CD4-positive, alpha-beta memory T cell (primary cell): ENCODE measurements around the gene E2F7. TPM values are rescaled to one million over a fixed set of nuclear protein-coding genes. Genes with fewer than 3 reads are reported as not detected.
"Not testable (repeated sequence)": the region's sequence is repeated elsewhere in the genome, so short reads cannot be mapped to it uniquely, and the experiment has no call there.

Experiments
- CTCF ChIA-PET: fragments of 350-600 bp; sonication (Branson Sonifier 250); formaldehyde crosslinking; loops from one replicate; lab custom pipeline; 2021; ENCODE audit warnings: inconsistent platforms; ENCODE audit not compliant: partially characterized antibody; lab: Charles Lee
- POLR2A ChIA-PET: fragments of 350-600 bp; sonication (Branson Sonifier 250); formaldehyde crosslinking; loops from one replicate; lab custom pipeline; 2021; ENCODE audit not compliant: partially characterized antibody; lab: Charles Lee
- DNase-seq, 5 donors: peaks; one replicate each; pipeline versions ENCODE4 v3.0.0 to v3.0.0-alpha.2; 2020 to 2022; ENCODE audit warnings: mixed read lengths in 1 of 5
- H3K27ac ChIP-seq: one replicate; pipeline ENCODE4 v1.7.0; 2013; ENCODE audit warnings: low read depth, low read length
- H3K27me3 ChIP-seq: 2 replicates; pipeline ENCODE4 v1.7.0; 2013; ENCODE audit warnings: mild to moderate bottlenecking, low read length, moderate library complexity; ENCODE audit not compliant: insufficient read depth
- H3K36me3 ChIP-seq: 2 replicates; pipeline ENCODE4 v1.7.0; 2013; ENCODE audit warnings: mild to moderate bottlenecking, low read length, moderate library complexity; ENCODE audit not compliant: insufficient read depth
- H3K4me1 ChIP-seq: 2 replicates; pipeline ENCODE4 v1.7.0; 2013; ENCODE audit warnings: mild to moderate bottlenecking, low read length, moderate library complexity; ENCODE audit not compliant: insufficient read depth
- H3K4me3 ChIP-seq, 2 donors: one replicate each; pipeline ENCODE4 v1.7.0; 2013; ENCODE audit warnings: low read length in 2 of 2, mild to moderate bottlenecking in 1 of 2
- H3K9me3 ChIP-seq, 2 donors: one replicate each; pipeline ENCODE4 v1.7.0; 2013; ENCODE audit warnings: low read length in 2 of 2, control low read depth in 1 of 2; ENCODE audit not compliant: control insufficient read depth in 1 of 2
- H3K27ac Mint-ChIP-seq, 7 donors: one replicate each; pipeline ENCODE4 v1.8.0; 2020 to 2021; ENCODE audit warnings: mixed read lengths in 7 of 7, mild to moderate bottlenecking in 6 of 7, inconsistent platforms in 3 of 7, moderate library complexity in 3 of 7
- H3K27me3 Mint-ChIP-seq, 2 donors: one replicate each; pipeline ENCODE4 v1.8.0; 2020 to 2021; ENCODE audit warnings: mixed read lengths in 2 of 2
- H3K36me3 Mint-ChIP-seq, 2 donors: one replicate each; pipeline ENCODE4 v1.8.0; 2020 to 2021; ENCODE audit warnings: mixed read lengths in 2 of 2, inconsistent platforms in 1 of 2, mild to moderate bottlenecking in 1 of 2
- H3K4me1 Mint-ChIP-seq, 4 donors: one replicate each; pipeline ENCODE4 v1.8.0; 2020 to 2021; ENCODE audit warnings: mixed read lengths in 4 of 4, mild to moderate bottlenecking in 1 of 4
- H3K4me3 Mint-ChIP-seq, 8 donors: one replicate each; pipeline ENCODE4 v1.8.0; 2020 to 2021; ENCODE audit warnings: mixed read lengths in 8 of 8, mild to moderate bottlenecking in 7 of 8, moderate library complexity in 6 of 8, inconsistent platforms in 3 of 8
- H3K9me3 Mint-ChIP-seq, 8 donors: one replicate each; pipeline ENCODE4 v1.8.0; 2020 to 2021; ENCODE audit warnings: mixed read lengths in 8 of 8, mild to moderate bottlenecking in 5 of 8, inconsistent platforms in 3 of 8, moderate library complexity in 1 of 8
- intact Hi-C: fragments of 100-400 bp; cut with micrococcal nuclease; formaldehyde crosslinking; loops from one replicate; pipeline ENCODE4 v1.15.1; 2023
- polyA plus RNA-seq, 2 donors: library from polyadenylated mRNA; unstranded; fragments of 300-500 nt; fragmentation: Illumina TruSeq; gene quantifications; one replicate each; pipeline ENCODE4 v1.2.3, GENCODE V29; 2021
- total RNA-seq, 2 experiments: library from RNA; stranded (reverse); gene quantifications; one replicate each; pipeline ENCODE4 v1.2.3, GENCODE V29; 2021

The E2F7 gene
- total and polyA plus RNA-seq, 4 experiments from 2014 or later, result 0.17 to 0.26 TPM; not detected in 2

GRCh38 chr12:77079631-77080030 lies 14.3 kb upstream of the E2F7 start:
- H3K27ac ChIP-seq, result no peak overlapping the region
- Mint-ChIP-seq H3K4me1 (no peaks in the 10 kb centered on the region), H3K27ac (no peak overlapping the region), H3K36me3 (no peaks in the 10 kb centered on the region), H3K4me3 (no peak overlapping the region), H3K27me3 (peaks cover 20 to 22% of the 10 kb centered on the region in 2 donors), H3K9me3 (no peaks in the 10 kb centered on the region)
- DNase-seq, result no peak
- H3K9me3 ChIP-seq, result no peaks in the 10 kb centered on the region
- ChIA-PET CTCF (interaction anchor here (1.2 kb wide), 1 partner anchor 57 kb away, joined by 3 read pairs; no protein-coding TSS in a partner anchor), POLR2A (no interaction called here)
- H3K4me1 ChIP-seq, result no peaks in the 10 kb centered on the region
- H3K27me3 ChIP-seq, result no peaks in the 10 kb centered on the region
- intact Hi-C loops, result no loop called here
- no peaks in the 10 kb centered on the region for H3K36me3 ChIP-seq
- H3K4me3 ChIP-seq, result no peak overlapping the region

GRCh38 chr12:77078231-77078630 lies 12.9 kb upstream of the E2F7 start:
- Histone ChIP-seq H3K9me3 (no peaks in the 10 kb centered on the region), H3K27me3 (no peaks in the 10 kb centered on the region), H3K36me3 (no peaks in the 10 kb centered on the region), H3K4me1 (no peaks in the 10 kb centered on the region), H3K27ac (no peak overlapping the region), H3K4me3 (no peak overlapping the region)
- Mint-ChIP-seq H3K9me3 (peaks cover 0 to 3% (median 0%) of the 10 kb centered on the region in 8 donors), H3K36me3 (no peaks in the 10 kb centered on the region), H3K4me1 (no peaks in the 10 kb centered on the region), H3K27me3 (peaks cover 20 to 22% of the 10 kb centered on the region in 2 donors), H3K4me3 (no peak overlapping the region), H3K27ac (no peak overlapping the region)
- ChIA-PET CTCF (no interaction called here), POLR2A (no interaction called here)
- DNase-seq, result no peak
- intact Hi-C loops, result no loop called here

GRCh38 chr12:77076886-77077285 lies 11.5 kb upstream of the E2F7 start:
- Histone ChIP-seq H3K36me3 (no peaks in the 10 kb centered on the region), H3K4me3 (no peak overlapping the region), H3K9me3 (no peaks in the 10 kb centered on the region), H3K27ac (no peak overlapping the region), H3K27me3 (no peaks in the 10 kb centered on the region), H3K4me1 (no peaks in the 10 kb centered on the region)
- Mint-ChIP-seq H3K9me3 (peaks cover 0 to 3% (median 0%) of the 10 kb centered on the region in 8 donors), H3K4me1 (no peaks in the 10 kb centered on the region), H3K27me3 (peaks cover 20 to 22% of the 10 kb centered on the region in 2 donors), H3K36me3 (no peaks in the 10 kb centered on the region), H3K27ac (no peak overlapping the region), H3K4me3 (no peak overlapping the region)
- POLR2A ChIA-PET, result no interaction called here
- intact Hi-C loops, result no loop called here
- CTCF ChIA-PET, result no interaction called here
- DNase-seq, result no peak

GRCh38 chr12:77073894-77074293 lies 8.5 kb upstream of the E2F7 start:
- H3K27ac ChIP-seq, H3K9me3 ChIP-seq, intact Hi-C loops, H3K27ac Mint-ChIP-seq, H3K4me1 ChIP-seq, H3K36me3 Mint-ChIP-seq, H3K9me3 Mint-ChIP-seq, H3K36me3 ChIP-seq, H3K4me3 Mint-ChIP-seq, POLR2A ChIA-PET, H3K27me3 ChIP-seq, DNase-seq, H3K4me1 Mint-ChIP-seq, H3K4me3 ChIP-seq: not testable (repeated sequence)
- H3K27me3 Mint-ChIP-seq, result peaks cover 11 to 14% of the 10 kb centered on the region in 2 donors
- CTCF ChIA-PET, result interaction anchor here (1.3 kb wide), 1 partner anchor 24 kb away, joined by 3 read pairs; no protein-coding TSS in a partner anchor

GRCh38 chr12:77072833-77073495 lies 7.6 kb upstream of the E2F7 start:
- H3K4me1 Mint-ChIP-seq, result no peaks in the 10 kb centered on the region
- H3K27me3 Mint-ChIP-seq, result peaks cover 10 to 15% of the 10 kb centered on the region in 2 donors
- Histone ChIP-seq H3K36me3 (no peaks in the 10 kb centered on the region), H3K4me1 (no peaks in the 10 kb centered on the region), H3K27ac (no peak overlapping the region), H3K27me3 (no peaks in the 10 kb centered on the region), H3K4me3 (no peak overlapping the region), H3K9me3 (no peaks in the 10 kb centered on the region)
- POLR2A ChIA-PET, result no interaction called here
- CTCF ChIA-PET, result no interaction called here
- intact Hi-C loops, result no loop called here
- no peak for DNase-seq
- no peak overlapping the region for H3K27ac Mint-ChIP-seq
- H3K36me3 Mint-ChIP-seq, result no peaks in the 10 kb centered on the region
- H3K4me3 Mint-ChIP-seq, result no peak overlapping the region
- H3K9me3 Mint-ChIP-seq, result peaks cover 0 to 3% (median 0%) of the 10 kb centered on the region in 8 donors

- H3K4me3 ChIP-seq, result no peak overlapping the region
- no peaks in the 10 kb centered on the region for H3K9me3 ChIP-seq
- H3K4me1 Mint-ChIP-seq, result peaks cover 0 to 3% (median 0%) of the 10 kb centered on the region in 4 donors
- H3K27ac ChIP-seq, result no peak overlapping the region
- peaks cover 0 to 2% of the 10 kb centered on the region in 2 donors for H3K27me3 Mint-ChIP-seq
- H3K27ac Mint-ChIP-seq, result no peak overlapping the region
- intact Hi-C loops, result no loop called here
- no peaks in the 10 kb centered on the region for H3K27me3 ChIP-seq
- CTCF ChIA-PET, result no interaction called here
- peaks cover 0 to 3% (median 0%) of the 10 kb centered on the region in 8 donors for H3K9me3 Mint-ChIP-seq
- H3K36me3 ChIP-seq, result no peaks in the 10 kb centered on the region
- H3K4me3 Mint-ChIP-seq, result no peak overlapping the region
- peaks cover 5% of the 10 kb centered on the region for H3K4me1 ChIP-seq
- POLR2A ChIA-PET, result no interaction called here
- no peaks in the 10 kb centered on the region for H3K36me3 Mint-ChIP-seq
- no peak for DNase-seq
Observed at GRCh38 chr12:77070800-77071449, 5.6 kb upstream of the E2F7 start.

GRCh38 chr12:77070382-77070781 lies 5.0 kb upstream of the E2F7 start:
- H3K36me3 Mint-ChIP-seq, result no peaks in the 10 kb centered on the region

More at GRCh38 chr12:77070382-77070781, 5.0 kb upstream of the E2F7 start:
- peaks cover 5% of the 10 kb centered on the region for H3K4me1 ChIP-seq
- H3K27ac ChIP-seq, result no peak overlapping the region
- CTCF ChIA-PET, result no interaction called here
- intact Hi-C loops, result no loop called here
- H3K36me3 ChIP-seq, result no peaks in the 10 kb centered on the region
- no peaks in the 10 kb centered on the region for H3K9me3 ChIP-seq
- POLR2A ChIA-PET, result no interaction called here
- Mint-ChIP-seq H3K4me1 (peaks cover 0 to 3% (median 0%) of the 10 kb centered on the region in 4 donors), H3K27me3 (peaks cover 0 to 2% of the 10 kb centered on the region in 2 donors), H3K4me3 (no peak overlapping the region), H3K9me3 (peaks cover 0 to 3% (median 0%) of the 10 kb centered on the region in 8 donors), H3K27ac (no peak overlapping the region)
- DNase-seq, result no peak
- H3K4me3 ChIP-seq, result no peak overlapping the region
- no peaks in the 10 kb centered on the region for H3K27me3 ChIP-seq
